WTC11 (cell line): ENCODE data around the gene CARD11. TPM values are rescaled to one million over a fixed set of nuclear protein-coding genes. Genes with fewer than 3 reads are reported as not detected.

Experiments
- ATAC-seq: fragments of 200-7000 bp; cut with Tn5 transposase; 2 replicates; pipeline ENCODE4 v1.10.0; 2021; ENCODE audit warnings: mild to moderate bottlenecking, moderate library complexity
- CTCF ChIA-PET: fragments of 300-600 bp; sonication (Branson Sonifier 250); formaldehyde crosslinking; loops from one replicate; lab custom pipeline; 2021; ENCODE audit warnings: antibody characterized with exemption; lab: Charles Lee
- POLR2A ChIA-PET: fragments of 350-600 bp; sonication (Branson Sonifier 250); formaldehyde crosslinking; loops from one replicate; lab custom pipeline; 2021; ENCODE audit warnings: antibody characterized with exemption; lab: Charles Lee
- DNase-seq: peaks from one replicate; pipeline ENCODE4 v3.0.0; 2021; ENCODE audit warnings: low spot score
- H3K27ac Mint-ChIP-seq: 2 replicates; pipeline ENCODE4 v1.8.0; 2021; ENCODE audit warnings: mixed read lengths
- H3K27me3 Mint-ChIP-seq: 2 replicates; pipeline ENCODE4 v1.8.0; 2021; ENCODE audit warnings: low read depth, mild to moderate bottlenecking, moderate library complexity, mixed read lengths
- H3K36me3 Mint-ChIP-seq: 2 replicates; pipeline ENCODE4 v1.8.0; 2021; ENCODE audit warnings: mixed read lengths
- H3K4me1 Mint-ChIP-seq: 2 replicates; pipeline ENCODE4 v1.8.0; 2022; ENCODE audit warnings: mixed read lengths
- H3K4me3 Mint-ChIP-seq: 2 replicates; pipeline ENCODE4 v1.8.0; 2021; ENCODE audit warnings: mild to moderate bottlenecking, moderate library complexity, mixed read lengths
- H3K9me3 Mint-ChIP-seq: 2 replicates; pipeline ENCODE4 v1.8.0; 2021; ENCODE audit warnings: mixed read lengths
- ATF1 ChIP-seq: sonication (generic); formaldehyde crosslinking; IDR thresholded peaks from 2 replicates; pipeline ENCODE4 v1.8.1; 2023; ENCODE audit warnings: mild to moderate bottlenecking, moderate library complexity, missing genetic modification reagents
- CBFB ChIP-seq: sonication (generic); formaldehyde crosslinking; IDR thresholded peaks from 2 replicates; pipeline ENCODE4 v1.8.1; 2022; ENCODE audit warnings: mild to moderate bottlenecking, low read depth, missing genetic modification reagents
- CREM ChIP-seq: sonication (generic); formaldehyde crosslinking; IDR thresholded peaks from 2 replicates; pipeline ENCODE4 v1.8.1; 2022; ENCODE audit warnings: mild to moderate bottlenecking, missing genetic modification reagents, moderate library complexity
- GABPB1 ChIP-seq: sonication (generic); formaldehyde crosslinking; IDR thresholded peaks from 2 replicates; pipeline ENCODE4 v1.8.1; 2023; ENCODE audit warnings: mild to moderate bottlenecking, missing genetic modification reagents
- HMGA2 ChIP-seq: fragments of 250-450 bp; sonication (Bioruptor Pico); IDR thresholded peaks from 2 replicates; pipeline ENCODE4 v1.4.0; 2021; ENCODE audit warnings: mild to moderate bottlenecking, moderate library complexity
- NFE2L1 ChIP-seq: sonication (generic); formaldehyde crosslinking; IDR thresholded peaks from 2 replicates; pipeline ENCODE4 v1.8.1; 2023; ENCODE audit warnings: missing genetic modification reagents
- NR1H2 ChIP-seq: sonication (generic); formaldehyde crosslinking; IDR thresholded peaks from 2 replicates; pipeline ENCODE4 v1.9.0; 2021; ENCODE audit warnings: mild to moderate bottlenecking, moderate library complexity, missing genetic modification reagents
- RORB ChIP-seq: fragments of 250-450 bp; sonication (Bioruptor Pico); IDR thresholded peaks from 2 replicates; pipeline ENCODE4 v1.9.0; 2021; ENCODE audit warnings: mild to moderate bottlenecking
- ZBTB21 ChIP-seq: sonication (generic); formaldehyde crosslinking; IDR thresholded peaks from 2 replicates; pipeline ENCODE4 v1.8.1; 2023; ENCODE audit warnings: mild to moderate bottlenecking, missing genetic modification reagents, borderline replicate concordance
- ZNF232 ChIP-seq: sonication (generic); formaldehyde crosslinking; IDR thresholded peaks from 2 replicates; pipeline ENCODE4 v1.8.0; 2022; ENCODE audit warnings: mild to moderate bottlenecking, missing genetic modification reagents
- total RNA-seq: library from RNA; stranded (reverse); gene quantifications from 3 replicates; pipeline ENCODE4 v1.2.3, GENCODE V29; 2021
- TF ChIP-seq, protein P1 (sequence below): fragments of 250-450 bp; sonication (Bioruptor Pico); IDR thresholded peaks from 2 replicates; pipeline ENCODE4 v1.8.0; 2021; ENCODE audit warnings: mild to moderate bottlenecking
- TF ChIP-seq, protein P2 (sequence below): sonication (generic); formaldehyde crosslinking; IDR thresholded peaks from 2 replicates; pipeline ENCODE4 v1.8.1; 2022; ENCODE audit warnings: low read depth, missing genetic modification reagents, borderline replicate concordance
- TF ChIP-seq, protein P3 (sequence below): fragments of 250-450 bp; sonication (Bioruptor Pico); IDR thresholded peaks from 2 replicates; pipeline ENCODE4 v1.9.0; 2021; ENCODE audit warnings: mild to moderate bottlenecking, borderline replicate concordance
- TF ChIP-seq, protein P4 (sequence below): sonication (generic); formaldehyde crosslinking; IDR thresholded peaks from 2 replicates; pipeline ENCODE4 v1.8.0; 2023; ENCODE audit warnings: missing genetic modification reagents, mild to moderate bottlenecking, borderline replicate concordance
- TF ChIP-seq, protein P5 (sequence below): sonication (generic); formaldehyde crosslinking; IDR thresholded peaks from 2 replicates; pipeline ENCODE4 v1.8.1; 2023; ENCODE audit warnings: mild to moderate bottlenecking, missing genetic modification reagents
- TF ChIP-seq, protein P6 (sequence below): sonication (generic); formaldehyde crosslinking; conservative IDR thresholded peaks from 2 replicates; pipeline ENCODE4 v1.8.1; 2023; ENCODE audit warnings: mild to moderate bottlenecking, low read depth, missing genetic modification reagents, moderate library complexity

CARD11 gene
- total RNA-seq, 1 experiment from 2014 or later: 40.8 TPM

DNA sequence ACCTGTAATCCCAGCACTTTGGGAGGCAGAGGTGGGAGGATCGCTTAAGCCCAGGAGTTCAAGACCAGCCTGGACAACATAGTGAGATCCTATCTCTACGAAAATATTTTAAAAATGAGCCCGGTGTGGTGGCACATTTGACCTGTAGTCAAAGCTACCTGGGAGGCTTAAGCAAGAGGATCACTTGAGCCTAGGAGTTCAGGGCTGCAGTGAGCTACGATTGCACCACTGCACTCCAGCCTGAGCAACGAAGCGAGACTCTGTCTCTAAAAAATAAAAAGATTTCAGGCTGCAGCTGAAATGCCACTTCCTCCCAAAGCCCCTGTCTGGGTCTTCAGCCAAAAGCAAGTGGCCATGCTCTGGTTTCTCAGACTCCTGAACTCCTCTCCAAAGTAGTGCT lies 38.7 kb upstream of the CARD11 start (continued):
- TF ChIP-seq, protein P1, sequence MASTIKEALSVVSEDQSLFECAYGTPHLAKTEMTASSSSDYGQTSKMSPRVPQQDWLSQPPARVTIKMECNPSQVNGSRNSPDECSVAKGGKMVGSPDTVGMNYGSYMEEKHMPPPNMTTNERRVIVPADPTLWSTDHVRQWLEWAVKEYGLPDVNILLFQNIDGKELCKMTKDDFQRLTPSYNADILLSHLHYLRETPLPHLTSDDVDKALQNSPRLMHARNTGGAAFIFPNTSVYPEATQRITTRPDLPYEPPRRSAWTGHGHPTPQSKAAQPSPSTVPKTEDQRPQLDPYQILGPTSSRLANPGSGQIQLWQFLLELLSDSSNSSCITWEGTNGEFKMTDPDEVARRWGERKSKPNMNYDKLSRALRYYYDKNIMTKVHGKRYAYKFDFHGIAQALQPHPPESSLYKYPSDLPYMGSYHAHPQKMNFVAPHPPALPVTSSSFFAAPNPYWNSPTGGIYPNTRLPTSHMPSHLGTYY: no peak
- TF ChIP-seq NFE2L1 (CRISPR knock-in tag) (no peak), CBFB (CRISPR knock-in tag) (no peak), NR1H2 (no peak), HMGA2 (CRISPR knock-in tag) (no peak), CREM (CRISPR knock-in tag) (no peak), ATF1 (no peak), RORB (no peak), ZNF232 (no peak), GABPB1 (CRISPR knock-in tag) (no peak)
- TF ChIP-seq, protein P2, sequence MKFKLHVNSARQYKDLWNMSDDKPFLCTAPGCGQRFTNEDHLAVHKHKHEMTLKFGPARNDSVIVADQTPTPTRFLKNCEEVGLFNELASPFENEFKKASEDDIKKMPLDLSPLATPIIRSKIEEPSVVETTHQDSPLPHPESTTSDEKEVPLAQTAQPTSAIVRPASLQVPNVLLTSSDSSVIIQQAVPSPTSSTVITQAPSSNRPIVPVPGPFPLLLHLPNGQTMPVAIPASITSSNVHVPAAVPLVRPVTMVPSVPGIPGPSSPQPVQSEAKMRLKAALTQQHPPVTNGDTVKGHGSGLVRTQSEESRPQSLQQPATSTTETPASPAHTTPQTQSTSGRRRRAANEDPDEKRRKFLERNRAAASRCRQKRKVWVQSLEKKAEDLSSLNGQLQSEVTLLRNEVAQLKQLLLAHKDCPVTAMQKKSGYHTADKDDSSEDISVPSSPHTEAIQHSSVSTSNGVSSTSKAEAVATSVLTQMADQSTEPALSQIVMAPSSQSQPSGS (CRISPR knock-in tag): no peak
- TF ChIP-seq, all 79 proteins: peak for 0

DNA sequence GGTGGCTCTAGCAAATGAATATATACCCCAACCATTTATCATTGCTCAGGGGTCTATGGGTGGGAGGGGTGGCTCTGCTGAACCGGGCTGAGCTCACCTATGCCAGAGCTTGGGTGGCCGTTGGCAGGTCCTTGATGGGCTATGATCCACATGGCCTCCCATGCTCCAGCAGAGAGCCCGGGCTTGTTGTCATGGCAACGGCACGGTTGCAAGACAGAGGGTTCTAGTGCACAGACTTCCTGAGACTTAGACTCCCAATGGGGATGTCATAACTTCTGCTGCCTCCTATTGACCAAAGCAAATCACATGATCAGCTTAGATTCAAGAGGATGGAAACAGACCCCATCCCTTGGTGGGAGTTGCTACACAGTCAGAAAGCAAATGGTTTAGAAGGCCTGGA lies 36.4 kb upstream of the CARD11 start:
- Mint-ChIP-seq H3K4me3 (no peak overlapping the region), H3K36me3 (no peaks in the 10 kb centered on the region; the same call in 1 of the 2 replicates), H3K9me3 (peaks cover 26% of the 10 kb centered on the region), H3K27ac (no peak overlapping the region), H3K27me3 (no peaks in the 10 kb centered on the region; the same call in 1 of the 2 replicates), H3K4me1 (no peaks in the 10 kb centered on the region)
- ChIA-PET POLR2A (no interaction called here), CTCF (interaction anchor here (0.8 kb wide), 1 partner anchor 18 kb away, joined by 3 read pairs; no protein-coding TSS in a partner anchor)
- ATAC-seq (no peak), DNase-seq (no peak)
- TF ChIP-seq, protein P3, sequence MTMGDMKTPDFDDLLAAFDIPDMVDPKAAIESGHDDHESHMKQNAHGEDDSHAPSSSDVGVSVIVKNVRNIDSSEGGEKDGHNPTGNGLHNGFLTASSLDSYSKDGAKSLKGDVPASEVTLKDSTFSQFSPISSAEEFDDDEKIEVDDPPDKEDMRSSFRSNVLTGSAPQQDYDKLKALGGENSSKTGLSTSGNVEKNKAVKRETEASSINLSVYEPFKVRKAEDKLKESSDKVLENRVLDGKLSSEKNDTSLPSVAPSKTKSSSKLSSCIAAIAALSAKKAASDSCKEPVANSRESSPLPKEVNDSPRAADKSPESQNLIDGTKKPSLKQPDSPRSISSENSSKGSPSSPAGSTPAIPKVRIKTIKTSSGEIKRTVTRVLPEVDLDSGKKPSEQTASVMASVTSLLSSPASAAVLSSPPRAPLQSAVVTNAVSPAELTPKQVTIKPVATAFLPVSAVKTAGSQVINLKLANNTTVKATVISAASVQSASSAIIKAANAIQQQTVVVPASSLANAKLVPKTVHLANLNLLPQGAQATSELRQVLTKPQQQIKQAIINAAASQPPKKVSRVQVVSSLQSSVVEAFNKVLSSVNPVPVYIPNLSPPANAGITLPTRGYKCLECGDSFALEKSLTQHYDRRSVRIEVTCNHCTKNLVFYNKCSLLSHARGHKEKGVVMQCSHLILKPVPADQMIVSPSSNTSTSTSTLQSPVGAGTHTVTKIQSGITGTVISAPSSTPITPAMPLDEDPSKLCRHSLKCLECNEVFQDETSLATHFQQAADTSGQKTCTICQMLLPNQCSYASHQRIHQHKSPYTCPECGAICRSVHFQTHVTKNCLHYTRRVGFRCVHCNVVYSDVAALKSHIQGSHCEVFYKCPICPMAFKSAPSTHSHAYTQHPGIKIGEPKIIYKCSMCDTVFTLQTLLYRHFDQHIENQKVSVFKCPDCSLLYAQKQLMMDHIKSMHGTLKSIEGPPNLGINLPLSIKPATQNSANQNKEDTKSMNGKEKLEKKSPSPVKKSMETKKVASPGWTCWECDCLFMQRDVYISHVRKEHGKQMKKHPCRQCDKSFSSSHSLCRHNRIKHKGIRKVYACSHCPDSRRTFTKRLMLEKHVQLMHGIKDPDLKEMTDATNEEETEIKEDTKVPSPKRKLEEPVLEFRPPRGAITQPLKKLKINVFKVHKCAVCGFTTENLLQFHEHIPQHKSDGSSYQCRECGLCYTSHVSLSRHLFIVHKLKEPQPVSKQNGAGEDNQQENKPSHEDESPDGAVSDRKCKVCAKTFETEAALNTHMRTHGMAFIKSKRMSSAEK (CRISPR knock-in tag): no peak

DNA sequence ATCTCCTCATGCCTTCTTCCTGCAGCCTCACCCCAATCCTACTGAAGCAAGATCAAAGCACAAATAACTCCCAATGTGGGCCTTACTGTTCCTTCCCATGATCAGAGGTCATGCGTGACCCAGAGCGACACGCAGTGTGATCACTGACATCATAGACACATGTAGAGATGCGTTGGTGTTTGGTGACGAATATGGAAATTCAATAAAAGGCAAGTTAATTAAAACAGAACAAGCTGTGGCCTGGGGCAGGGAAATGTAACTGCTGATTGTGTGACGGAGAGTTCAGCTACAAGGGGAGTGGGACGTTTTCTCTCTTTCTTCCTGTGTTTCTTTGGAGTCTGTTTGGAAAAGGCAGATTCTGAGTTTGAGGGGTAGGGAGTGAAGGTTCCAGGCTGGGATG lies 34.8 kb upstream of the CARD11 start:
- no peak overlapping the region for H3K4me3 Mint-ChIP-seq
- DNase-seq: no peak
- POLR2A ChIA-PET: no interaction called here
- H3K27me3 Mint-ChIP-seq: no peaks in the 10 kb centered on the region; the same call in 1 of the 2 replicates
- H3K27ac Mint-ChIP-seq: no peak overlapping the region
- CTCF ChIA-PET: no interaction called here
- H3K36me3 Mint-ChIP-seq: no peaks in the 10 kb centered on the region; the same call in 1 of the 2 replicates
- ATAC-seq: no peak
- H3K9me3 Mint-ChIP-seq: peaks cover 22% of the 10 kb centered on the region
- peaks cover 6% of the 10 kb centered on the region for H3K4me1 Mint-ChIP-seq
- no peak for TF ChIP-seq ZBTB21 (CRISPR knock-in tag)
- TF ChIP-seq, protein P4, sequence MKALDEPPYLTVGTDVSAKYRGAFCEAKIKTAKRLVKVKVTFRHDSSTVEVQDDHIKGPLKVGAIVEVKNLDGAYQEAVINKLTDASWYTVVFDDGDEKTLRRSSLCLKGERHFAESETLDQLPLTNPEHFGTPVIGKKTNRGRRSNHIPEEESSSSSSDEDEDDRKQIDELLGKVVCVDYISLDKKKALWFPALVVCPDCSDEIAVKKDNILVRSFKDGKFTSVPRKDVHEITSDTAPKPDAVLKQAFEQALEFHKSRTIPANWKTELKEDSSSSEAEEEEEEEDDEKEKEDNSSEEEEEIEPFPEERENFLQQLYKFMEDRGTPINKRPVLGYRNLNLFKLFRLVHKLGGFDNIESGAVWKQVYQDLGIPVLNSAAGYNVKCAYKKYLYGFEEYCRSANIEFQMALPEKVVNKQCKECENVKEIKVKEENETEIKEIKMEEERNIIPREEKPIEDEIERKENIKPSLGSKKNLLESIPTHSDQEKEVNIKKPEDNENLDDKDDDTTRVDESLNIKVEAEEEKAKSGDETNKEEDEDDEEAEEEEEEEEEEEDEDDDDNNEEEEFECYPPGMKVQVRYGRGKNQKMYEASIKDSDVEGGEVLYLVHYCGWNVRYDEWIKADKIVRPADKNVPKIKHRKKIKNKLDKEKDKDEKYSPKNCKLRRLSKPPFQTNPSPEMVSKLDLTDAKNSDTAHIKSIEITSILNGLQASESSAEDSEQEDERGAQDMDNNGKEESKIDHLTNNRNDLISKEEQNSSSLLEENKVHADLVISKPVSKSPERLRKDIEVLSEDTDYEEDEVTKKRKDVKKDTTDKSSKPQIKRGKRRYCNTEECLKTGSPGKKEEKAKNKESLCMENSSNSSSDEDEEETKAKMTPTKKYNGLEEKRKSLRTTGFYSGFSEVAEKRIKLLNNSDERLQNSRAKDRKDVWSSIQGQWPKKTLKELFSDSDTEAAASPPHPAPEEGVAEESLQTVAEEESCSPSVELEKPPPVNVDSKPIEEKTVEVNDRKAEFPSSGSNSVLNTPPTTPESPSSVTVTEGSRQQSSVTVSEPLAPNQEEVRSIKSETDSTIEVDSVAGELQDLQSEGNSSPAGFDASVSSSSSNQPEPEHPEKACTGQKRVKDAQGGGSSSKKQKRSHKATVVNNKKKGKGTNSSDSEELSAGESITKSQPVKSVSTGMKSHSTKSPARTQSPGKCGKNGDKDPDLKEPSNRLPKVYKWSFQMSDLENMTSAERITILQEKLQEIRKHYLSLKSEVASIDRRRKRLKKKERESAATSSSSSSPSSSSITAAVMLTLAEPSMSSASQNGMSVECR (CRISPR knock-in tag): no peak
- TF ChIP-seq, protein P5, sequence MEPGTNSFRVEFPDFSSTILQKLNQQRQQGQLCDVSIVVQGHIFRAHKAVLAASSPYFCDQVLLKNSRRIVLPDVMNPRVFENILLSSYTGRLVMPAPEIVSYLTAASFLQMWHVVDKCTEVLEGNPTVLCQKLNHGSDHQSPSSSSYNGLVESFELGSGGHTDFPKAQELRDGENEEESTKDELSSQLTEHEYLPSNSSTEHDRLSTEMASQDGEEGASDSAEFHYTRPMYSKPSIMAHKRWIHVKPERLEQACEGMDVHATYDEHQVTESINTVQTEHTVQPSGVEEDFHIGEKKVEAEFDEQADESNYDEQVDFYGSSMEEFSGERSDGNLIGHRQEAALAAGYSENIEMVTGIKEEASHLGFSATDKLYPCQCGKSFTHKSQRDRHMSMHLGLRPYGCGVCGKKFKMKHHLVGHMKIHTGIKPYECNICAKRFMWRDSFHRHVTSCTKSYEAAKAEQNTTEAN (CRISPR knock-in tag): no peak
- TF ChIP-seq, protein P6, sequence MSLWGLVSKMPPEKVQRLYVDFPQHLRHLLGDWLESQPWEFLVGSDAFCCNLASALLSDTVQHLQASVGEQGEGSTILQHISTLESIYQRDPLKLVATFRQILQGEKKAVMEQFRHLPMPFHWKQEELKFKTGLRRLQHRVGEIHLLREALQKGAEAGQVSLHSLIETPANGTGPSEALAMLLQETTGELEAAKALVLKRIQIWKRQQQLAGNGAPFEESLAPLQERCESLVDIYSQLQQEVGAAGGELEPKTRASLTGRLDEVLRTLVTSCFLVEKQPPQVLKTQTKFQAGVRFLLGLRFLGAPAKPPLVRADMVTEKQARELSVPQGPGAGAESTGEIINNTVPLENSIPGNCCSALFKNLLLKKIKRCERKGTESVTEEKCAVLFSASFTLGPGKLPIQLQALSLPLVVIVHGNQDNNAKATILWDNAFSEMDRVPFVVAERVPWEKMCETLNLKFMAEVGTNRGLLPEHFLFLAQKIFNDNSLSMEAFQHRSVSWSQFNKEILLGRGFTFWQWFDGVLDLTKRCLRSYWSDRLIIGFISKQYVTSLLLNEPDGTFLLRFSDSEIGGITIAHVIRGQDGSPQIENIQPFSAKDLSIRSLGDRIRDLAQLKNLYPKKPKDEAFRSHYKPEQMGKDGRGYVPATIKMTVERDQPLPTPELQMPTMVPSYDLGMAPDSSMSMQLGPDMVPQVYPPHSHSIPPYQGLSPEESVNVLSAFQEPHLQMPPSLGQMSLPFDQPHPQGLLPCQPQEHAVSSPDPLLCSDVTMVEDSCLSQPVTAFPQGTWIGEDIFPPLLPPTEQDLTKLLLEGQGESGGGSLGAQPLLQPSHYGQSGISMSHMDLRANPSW (CRISPR knock-in tag): no peak
